HAP-1 (cell line): ENCODE measurements around the gene LIPC.

Experiments used
- DNase-seq, 2 experiments: peaks; one replicate each; pipeline ENCODE4 v3.0.0-alpha.2; 2016 to 2020; ENCODE audit warnings: low spot score in 2 of 2
- H3K27me3 ChIP-seq: fragments of 250-450 bp; sonication (Bioruptor Pico); 2 replicates; pipeline ENCODE4 v1.5.1; 2020; ENCODE audit warnings: low read depth, mild to moderate bottlenecking, moderate library complexity
- H3K36me3 ChIP-seq: fragments of 250-450 bp; sonication (Bioruptor Pico); replicated peaks from 2 replicates; pipeline ENCODE4 v1.5.1; 2020; ENCODE audit warnings: mild to moderate bottlenecking
- H3K4me1 ChIP-seq: fragments of 250-450 bp; sonication (Bioruptor Pico); 2 replicates; pipeline ENCODE4 v1.5.1; 2020; ENCODE audit warnings: mild to moderate bottlenecking
- H3K4me3 ChIP-seq: fragments of 250-450 bp; sonication (Bioruptor Pico); 2 replicates; pipeline ENCODE4 v1.5.1; 2020; ENCODE audit warnings: mild to moderate bottlenecking, moderate library complexity
- H3K9me3 ChIP-seq: fragments of 250-450 bp; sonication (Bioruptor Pico); 2 replicates; pipeline ENCODE4 v1.5.1; 2020; ENCODE audit warnings: mild to moderate bottlenecking, moderate library complexity
- in situ Hi-C: fragments of 300-500 bp; cut with MboI; formaldehyde crosslinking; loops from 3 replicates; pipeline ENCODE4 v1.14.3; 2020; ENCODE audit warnings: low sequenced_read_pairs, inconsistent platforms, mixed read lengths

LIPC gene

GRCh38 chr15:58487041-58487723 is 55.4 kb downstream of the LIPC start:
- H3K9me3 ChIP-seq, result 0 out of 2 replicates have a peak, but pooled peaks cover 3% of the 10 kb centered on the region
- in situ Hi-C loops, result no loop called here
- no peak for DNase-seq
- H3K36me3 ChIP-seq, result no peaks in the 10 kb centered on the region
- no peaks in the 10 kb centered on the region for H3K4me1 ChIP-seq
- H3K4me3 ChIP-seq, result no peak overlapping the region
- no peaks in the 10 kb centered on the region for H3K27me3 ChIP-seq

- Histone ChIP-seq H3K4me1 (no peaks in the 10 kb centered on the region), H3K27me3 (no peaks in the 10 kb centered on the region), H3K9me3 (0 out of 2 replicates have a peak, but pooled peaks cover 3% of the 10 kb centered on the region), H3K36me3 (no peaks in the 10 kb centered on the region), H3K4me3 (no peak overlapping the region)
- in situ Hi-C loops, result no loop called here
- no peak for DNase-seq
Observed at GRCh38 chr15:58487724-58488120, 55.9 kb downstream of the LIPC start.

GRCh38 chr15:58489289-58490085 is 57.7 kb downstream of the LIPC start:
- Histone ChIP-seq H3K4me3 (no peak overlapping the region), H3K27me3 (no peaks in the 10 kb centered on the region), H3K9me3 (0 out of 2 replicates have a peak, but pooled peaks cover 3% of the 10 kb centered on the region), H3K36me3 (no peaks in the 10 kb centered on the region), H3K4me1 (no peaks in the 10 kb centered on the region)
- DNase-seq, result no peak
- in situ Hi-C loops, result no loop called here

GRCh38 chr15:58490086-58490887 is 58.5 kb downstream of the LIPC start:
- no peak overlapping the region for H3K4me3 ChIP-seq
- no peak for DNase-seq
- H3K27me3 ChIP-seq, result no peaks in the 10 kb centered on the region
- no peaks in the 10 kb centered on the region for H3K4me1 ChIP-seq
- in situ Hi-C loops, result no loop called here
- H3K36me3 ChIP-seq, result no peaks in the 10 kb centered on the region
- H3K9me3 ChIP-seq, result 0 out of 2 replicates have a peak, but pooled peaks cover 3% of the 10 kb centered on the region

GRCh38 chr15:58490888-58491473 is 59.2 kb downstream of the LIPC start:
- no peak overlapping the region for H3K4me3 ChIP-seq
- DNase-seq, result no peak
- H3K9me3 ChIP-seq, result 0 out of 2 replicates have a peak, but pooled peaks cover 3% of the 10 kb centered on the region
- H3K27me3 ChIP-seq, result no peaks in the 10 kb centered on the region
- H3K4me1 ChIP-seq, result no peaks in the 10 kb centered on the region
- H3K36me3 ChIP-seq, result no peaks in the 10 kb centered on the region
- in situ Hi-C loops, result no loop called here

GRCh38 chr15:58491499-58492202 is 59.9 kb downstream of the LIPC start:
- H3K27me3 ChIP-seq, result no peaks in the 10 kb centered on the region
- in situ Hi-C loops, result no loop called here
- 0 out of 2 replicates have a peak, but pooled peaks cover 3% of the 10 kb centered on the region for H3K9me3 ChIP-seq
- no peak overlapping the region for H3K4me3 ChIP-seq
- H3K36me3 ChIP-seq, result no peaks in the 10 kb centered on the region
- no peaks in the 10 kb centered on the region for H3K4me1 ChIP-seq
- no peak for DNase-seq

- H3K4me1 ChIP-seq, result no peaks in the 10 kb centered on the region
- no peaks in the 10 kb centered on the region for H3K27me3 ChIP-seq
- H3K4me3 ChIP-seq, result no peak overlapping the region
- DNase-seq, result no peak
- in situ Hi-C loops, result no loop called here
- 0 out of 2 replicates have a peak, but pooled peaks cover 3% of the 10 kb centered on the region for H3K9me3 ChIP-seq
- H3K36me3 ChIP-seq, result no peaks in the 10 kb centered on the region
Observed at GRCh38 chr15:58492661-58493397, 61.0 kb downstream of the LIPC start.

GRCh38 chr15:58494567-58494966 is 62.8 kb downstream of the LIPC start:
- Histone ChIP-seq H3K4me3 (no peak overlapping the region), H3K4me1 (no peaks in the 10 kb centered on the region), H3K9me3 (no peaks in the 10 kb centered on the region), H3K27me3 (no peaks in the 10 kb centered on the region), H3K36me3 (no peaks in the 10 kb centered on the region)
- in situ Hi-C loops, result no loop called here
- no peak for DNase-seq

GRCh38 chr15:58495891-58496408 is 64.2 kb downstream of the LIPC start:
- DNase-seq, result no peak
- in situ Hi-C loops, result no loop called here
- Histone ChIP-seq H3K27me3 (no peaks in the 10 kb centered on the region), H3K4me3 (no peak overlapping the region), H3K36me3 (no peaks in the 10 kb centered on the region), H3K9me3 (no peaks in the 10 kb centered on the region), H3K4me1 (no peaks in the 10 kb centered on the region)

- H3K4me3 ChIP-seq, result no peak overlapping the region
- H3K9me3 ChIP-seq, result no peaks in the 10 kb centered on the region
- H3K36me3 ChIP-seq, result no peaks in the 10 kb centered on the region
- no peaks in the 10 kb centered on the region for H3K4me1 ChIP-seq
- H3K27me3 ChIP-seq, result no peaks in the 10 kb centered on the region
- DNase-seq, result no peak
- in situ Hi-C loops, result no loop called here
Observed at GRCh38 chr15:58497046-58497785, 65.4 kb downstream of the LIPC start.

- no peaks in the 10 kb centered on the region for H3K36me3 ChIP-seq
- H3K4me1 ChIP-seq, result no peaks in the 10 kb centered on the region
- no peaks in the 10 kb centered on the region for H3K27me3 ChIP-seq
- no peak overlapping the region for H3K4me3 ChIP-seq
- in situ Hi-C loops, result no loop called here
- H3K9me3 ChIP-seq, result no peaks in the 10 kb centered on the region
- DNase-seq, result no peak
Observed at GRCh38 chr15:58498821-58499580, 67.2 kb downstream of the LIPC start.
